HG02943 (cell line): ENCODE results near the gene MIEN1.
A peak's percentile ranks its signal among the peaks of the same experiment; 100 is the strongest.
"Not testable (repeated sequence)": the region's sequence is repeated elsewhere in the genome, so short reads cannot be mapped to it uniquely, and the experiment has no call there.

Experiments used
- ATAC-seq: cut with Tn5 transposase; IDR thresholded peaks from one replicate; pipeline ENCODE4 v1.9.1; 2021; ENCODE audit warnings: mild to moderate bottlenecking, low read depth, moderate library complexity; ENCODE audit not compliant: unreplicated experiment

MIEN1 gene

GRCh38 chr17:39730095-39730921 is at the start of gene MIEN1:
MIEN1 (minus strand) TSS chr17:39730532; CDS start chr17:39730495, 37 bp downstream.
- peak; percentile 81 for ATAC-seq

GRCh38 chr17:39777534-39778365 is 47.4 kb upstream of the MIEN1 start:
- ATAC-seq, result no peak

- ATAC-seq, result no peak
Measured at GRCh38 chr17:39776252-39776651, 45.9 kb upstream of the MIEN1 start.

GRCh38 chr17:39775031-39775430 is 44.7 kb upstream of the MIEN1 start:
- no peak for ATAC-seq

- no peak for ATAC-seq
Measured at GRCh38 chr17:39774047-39774446, 43.7 kb upstream of the MIEN1 start.

GRCh38 chr17:39772987-39773934 is 42.9 kb upstream of the MIEN1 start:
- ATAC-seq, result no peak

- no peak for ATAC-seq
Measured at GRCh38 chr17:39772415-39772814, 42.1 kb upstream of the MIEN1 start.

- ATAC-seq, result no peak
Measured at GRCh38 chr17:39769974-39770587, 39.7 kb upstream of the MIEN1 start.

- ATAC-seq, result no peak
Measured at GRCh38 chr17:39767147-39767546, 36.8 kb upstream of the MIEN1 start.

- no peak for ATAC-seq
Measured at GRCh38 chr17:39765766-39766165, 35.4 kb upstream of the MIEN1 start.

GRCh38 chr17:39765175-39765574 is 34.8 kb upstream of the MIEN1 start:
- ATAC-seq, result no peak

- ATAC-seq, result not testable (repeated sequence)
Measured at GRCh38 chr17:39764171-39764570, 33.8 kb upstream of the MIEN1 start.

GRCh38 chr17:39763051-39763820 is 32.9 kb upstream of the MIEN1 start:
- no peak for ATAC-seq

GRCh38 chr17:39761861-39762496 is 31.6 kb upstream of the MIEN1 start:
- no peak for ATAC-seq

- ATAC-seq, result no peak
Measured at GRCh38 chr17:39759204-39759603, 28.9 kb upstream of the MIEN1 start.

GRCh38 chr17:39757931-39758873 is 27.9 kb upstream of the MIEN1 start:
- no peak for ATAC-seq

- ATAC-seq, result no peak
Measured at GRCh38 chr17:39757176-39757662, 26.9 kb upstream of the MIEN1 start.
